H1 (cell line): Measurements from ENCODE around the gene PLB1.

Source experiments
- HDAC2 ChIP-seq, 2 experiments: fragments of 300-600 bp in 1 of 2; sonication (generic) in 1 of 2; IDR thresholded peaks; 2 replicates each; pipeline ENCODE4 v1.6.1; 2011 to 2012; ENCODE audit warnings: low read depth in 2 of 2, low read length in 2 of 2, mild to moderate bottlenecking in 2 of 2, moderate library complexity in 2 of 2, borderline replicate concordance in 1 of 2, inconsistent platforms in 1 of 2
- KDM5A ChIP-seq: fragments of 200-600 bp; IDR thresholded peaks from 2 replicates; pipeline ENCODE4 v1.7.1; 2012; ENCODE audit warnings: mild to moderate bottlenecking, low read length, inconsistent platforms, mixed read lengths
- POLR2A ChIP-seq, 2 experiments: IDR thresholded peaks; 1 replicate in 1 of 2; 2 replicates in 1 of 2; pipeline ENCODE4 v1.6.1; 2011; ENCODE audit warnings: low read depth in 2 of 2, low read length in 2 of 2, mild to moderate bottlenecking in 2 of 2; ENCODE audit errors: control extremely low read depth in 1 of 2
- SRF ChIP-seq: IDR thresholded peaks from 2 replicates; pipeline ENCODE4 v1.6.1; 2011; ENCODE audit warnings: mild to moderate bottlenecking, low read depth, low read length, moderate library complexity
- TAF1 ChIP-seq: IDR thresholded peaks from 2 replicates; pipeline ENCODE4 v1.6.1; 2011; ENCODE audit warnings: mild to moderate bottlenecking, low read depth, low read length
- TEAD4 ChIP-seq: IDR thresholded peaks from 2 replicates; pipeline ENCODE4 v1.6.1; 2012; ENCODE audit warnings: low read depth, low read length, inconsistent platforms, mixed read lengths
- TF ChIP-seq, protein P1 (sequence below), 3 experiments: IDR thresholded peaks; 1 replicate in 2 of 3; 2 replicates in 1 of 3; pipeline versions ENCODE4 v1.5.1 to v1.6.1; 2011; ENCODE audit warnings: low read length in 3 of 3, mild to moderate bottlenecking in 3 of 3, inconsistent platforms in 2 of 3, low read depth in 1 of 3, moderate library complexity in 1 of 3; ENCODE audit not compliant: insufficient read depth in 1 of 3; ENCODE audit errors: control extremely low read depth in 1 of 3
- TF ChIP-seq, protein P2 (sequence below): IDR thresholded peaks from 2 replicates; pipeline ENCODE4 v1.6.1; 2011; ENCODE audit warnings: low read depth, mild to moderate bottlenecking, low read length; ENCODE audit not compliant: insufficient read depth

DNA sequence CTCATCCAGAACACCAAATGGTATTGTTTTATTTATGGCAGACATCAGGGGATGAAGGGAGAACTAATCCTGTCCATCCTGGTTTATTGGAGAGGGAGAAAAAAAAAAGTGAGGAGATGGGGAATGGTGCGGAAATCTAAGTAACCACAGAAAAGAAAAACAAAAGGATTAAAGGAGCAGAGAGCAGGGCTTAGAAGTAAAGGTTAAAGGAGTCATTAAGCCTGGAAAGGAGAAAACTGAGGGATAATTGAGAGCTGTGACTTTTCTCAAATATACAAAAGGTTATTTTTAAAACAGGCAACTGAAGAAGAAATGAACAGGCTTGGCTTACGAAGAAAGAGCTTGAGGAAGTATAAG is 128.6 kb downstream of the PLB1 start:
- TF ChIP-seq, protein P1, sequence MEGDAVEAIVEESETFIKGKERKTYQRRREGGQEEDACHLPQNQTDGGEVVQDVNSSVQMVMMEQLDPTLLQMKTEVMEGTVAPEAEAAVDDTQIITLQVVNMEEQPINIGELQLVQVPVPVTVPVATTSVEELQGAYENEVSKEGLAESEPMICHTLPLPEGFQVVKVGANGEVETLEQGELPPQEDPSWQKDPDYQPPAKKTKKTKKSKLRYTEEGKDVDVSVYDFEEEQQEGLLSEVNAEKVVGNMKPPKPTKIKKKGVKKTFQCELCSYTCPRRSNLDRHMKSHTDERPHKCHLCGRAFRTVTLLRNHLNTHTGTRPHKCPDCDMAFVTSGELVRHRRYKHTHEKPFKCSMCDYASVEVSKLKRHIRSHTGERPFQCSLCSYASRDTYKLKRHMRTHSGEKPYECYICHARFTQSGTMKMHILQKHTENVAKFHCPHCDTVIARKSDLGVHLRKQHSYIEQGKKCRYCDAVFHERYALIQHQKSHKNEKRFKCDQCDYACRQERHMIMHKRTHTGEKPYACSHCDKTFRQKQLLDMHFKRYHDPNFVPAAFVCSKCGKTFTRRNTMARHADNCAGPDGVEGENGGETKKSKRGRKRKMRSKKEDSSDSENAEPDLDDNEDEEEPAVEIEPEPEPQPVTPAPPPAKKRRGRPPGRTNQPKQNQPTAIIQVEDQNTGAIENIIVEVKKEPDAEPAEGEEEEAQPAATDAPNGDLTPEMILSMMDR (IDR thresholded peaks at IDR 0.05; ENCODE audit: control extremely low read depth in 1 of 3, insufficient read depth in 1 of 3, low read depth in 1 of 3, low read length in 3 of 3): no peak
- TF ChIP-seq TEAD4 (no peak), POLR2A (IDR thresholded peaks at IDR 0.05; ENCODE audit: control extremely low read depth in 1 of 2, low read depth in 2 of 2, low read length in 2 of 2) (no peak), KDM5A (no peak), SRF (no peak), TAF1 (no peak), HDAC2 (IDR thresholded peaks at IDR 0.05; ENCODE audit: borderline replicate concordance in 1 of 2, low read depth in 2 of 2, low read length in 2 of 2) (no peak)
- TF ChIP-seq, protein P2, sequence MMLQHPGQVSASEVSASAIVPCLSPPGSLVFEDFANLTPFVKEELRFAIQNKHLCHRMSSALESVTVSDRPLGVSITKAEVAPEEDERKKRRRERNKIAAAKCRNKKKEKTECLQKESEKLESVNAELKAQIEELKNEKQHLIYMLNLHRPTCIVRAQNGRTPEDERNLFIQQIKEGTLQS: no peak
